Hepatocyte (in vitro differentiated cells): ENCODE results near the gene VAV1.

Experiments
- CTCF ChIP-seq: fragments of 200-600 bp; sonication (generic); IDR thresholded peaks from 2 replicates; pipeline ENCODE4 v1.5.1; 2016; ENCODE audit warnings: antibody characterized with exemption, mild to moderate bottlenecking; ENCODE audit not compliant: poor library complexity
- EZH2 ChIP-seq: fragments of 200-600 bp; sonication (generic); IDR thresholded peaks from 2 replicates; pipeline ENCODE4 v1.6.1; 2016; ENCODE audit warnings: antibody characterized with exemption, mild to moderate bottlenecking, borderline replicate concordance
- EZH2phosphoT487 ChIP-seq: fragments of 200-600 bp; sonication (generic); IDR thresholded peaks from one replicate; pipeline ENCODE4 v1.6.1; 2018; ENCODE audit warnings: antibody characterized with exemption, mild to moderate bottlenecking, low read depth, moderate library complexity; ENCODE audit not compliant: unreplicated experiment, severe bottlenecking

- TF ChIP-seq CTCF, result no peak
- TF ChIP-seq EZH2phosphoT487, result no peak
- TF ChIP-seq EZH2, result no peak
Measured at GRCh38 chr19:6866741-6867151, 94.2 kb downstream of the VAV1 start.
